ENCODE results near the gene PTH.

DNA sequence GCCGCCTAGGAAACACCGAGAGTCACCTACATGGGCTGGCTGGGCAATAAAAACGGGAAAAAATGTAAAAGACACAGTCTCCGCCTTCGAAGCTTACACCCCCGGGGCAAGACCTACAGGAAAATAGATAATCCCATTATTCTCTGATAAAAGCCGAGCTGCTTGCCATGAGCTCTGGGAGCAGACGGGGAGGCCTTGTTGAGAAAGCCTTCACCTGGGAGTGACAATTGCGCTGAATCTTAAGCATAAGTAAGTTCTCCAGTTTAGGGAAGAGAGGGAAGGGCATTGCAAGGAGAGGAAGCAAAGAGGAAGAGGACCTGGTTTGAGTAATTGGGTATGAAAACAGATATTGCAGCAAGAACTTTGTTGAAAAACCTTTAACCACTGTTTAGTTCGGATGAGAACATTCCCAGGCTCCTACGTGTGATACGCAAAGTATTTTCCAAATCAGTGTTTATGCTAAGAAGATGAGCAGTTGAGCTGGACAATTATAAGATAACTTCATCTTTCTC lies 32.0 kb downstream of the PTH start:
- TF ChIP-seq CTCF (IDR thresholded peaks at IDR 0.05) (no peak), POLR2AphosphoS5 (IDR thresholded peaks at IDR 0.05) (no peak), POLR2A (IDR thresholded peaks at IDR 0.05) (no peak), EP300 (IDR thresholded peaks at IDR 0.05; ENCODE audit: low read depth) (no peak)

All from transverse colon (tissue), 4 donors.